ENCODE data around the gene LRFN3.
"Not testable (repeated sequence)": the region's sequence is repeated elsewhere in the genome, so short reads cannot be mapped to it uniquely, and the experiment has no call there.

Gene LRFN3

GRCh38 chr19:35908010-35908441 is 28.1 kb upstream of the LRFN3 start, which contains the start of gene TYROBP:
Gene TYROBP (minus strand): TSS chr19:35908295. CDS start chr19:35908228, 67 bp downstream.
- no peak for DNase-seq

- no peak for DNase-seq
These were observed 27.0 kb upstream of the LRFN3 start for GRCh38 chr19:35908973-35909683.

- DNase-seq, result no peak
These were observed 26.5 kb upstream of the LRFN3 start for GRCh38 chr19:35909684-35910035.

- not testable (repeated sequence) for DNase-seq
These were observed 25.8 kb upstream of the LRFN3 start for GRCh38 chr19:35910355-35910754.

- no peak for DNase-seq
These were observed 25.0 kb upstream of the LRFN3 start for GRCh38 chr19:35911173-35911572.

GRCh38 chr19:35911790-35912189 is 24.4 kb upstream of the LRFN3 start:
- DNase-seq, result no peak

- no peak for DNase-seq
These were observed 22.6 kb upstream of the LRFN3 start for GRCh38 chr19:35913589-35913988.

- no peak for DNase-seq
These were observed 20.7 kb upstream of the LRFN3 start for GRCh38 chr19:35915443-35915842.

GRCh38 chr19:35919306-35919705 is 16.9 kb upstream of the LRFN3 start:
- no peak for DNase-seq

- no peak for DNase-seq
These were observed 15.2 kb upstream of the LRFN3 start for GRCh38 chr19:35921012-35921411.

- no peak for DNase-seq
These were observed 10.7 kb upstream of the LRFN3 start for GRCh38 chr19:35925501-35925900.

GRCh38 chr19:35928507-35928906 is 7.7 kb upstream of the LRFN3 start:
- no peak for DNase-seq

- no peak for DNase-seq
These were observed 6.3 kb upstream of the LRFN3 start for GRCh38 chr19:35929876-35930275.

- DNase-seq, result peak; percentile 97
These were observed 4.9 kb upstream of the LRFN3 start for GRCh38 chr19:35931161-35931873.

- DNase-seq, result no peak
These were observed 4.3 kb upstream of the LRFN3 start for GRCh38 chr19:35931874-35932202.

GRCh38 chr19:35932291-35932936 is 3.8 kb upstream of the LRFN3 start:
- DNase-seq, result no peak

- DNase-seq, result no peak
These were observed 629 bp downstream of the LRFN3 start for GRCh38 chr19:35936738-35937268.

GRCh38 chr19:35937345-35938281 is 1.4 kb downstream of the LRFN3 start:
- DNase-seq, result no peak

GRCh38 chr19:35938282-35939224 is 2.4 kb downstream of the LRFN3 start:
- DNase-seq, result no peak

- no peak for DNase-seq
These were observed 3.3 kb downstream of the LRFN3 start for GRCh38 chr19:35939307-35940077.
